CD4-positive, alpha-beta T cell (primary cell): ENCODE results near the gene TEX19. TPM values are rescaled to one million over a fixed set of nuclear protein-coding genes. Genes with fewer than 3 reads are reported as not detected.

Source experiments
- ATAC-seq: fragments of 200-7000 bp; cut with Tn5 transposase; one replicate; pipeline ENCODE4 v1.10.0; 2022; ENCODE audit warnings: mild to moderate bottlenecking; ENCODE audit not compliant: poor library complexity
- CTCF ChIA-PET: fragments of 350-600 bp; sonication (Branson Sonifier 250); formaldehyde crosslinking; loops from one replicate; lab custom pipeline; 2021; ENCODE audit warnings: antibody characterized with exemption, inconsistent platforms; lab: Charles Lee
- POLR2A ChIA-PET: fragments of 350-600 bp; sonication (Branson Sonifier 250); formaldehyde crosslinking; loops from one replicate; lab custom pipeline; 2021; ENCODE audit warnings: antibody characterized with exemption, inconsistent platforms; lab: Charles Lee
- DNase-seq, 14 experiments: peaks; one replicate each; pipeline ENCODE4 v3.0.0-alpha.2; 2013 to 2020; ENCODE audit warnings: mixed read lengths in 2 of 14
- H3K27ac ChIP-seq, 2 donors: one replicate each; pipeline versions ENCODE4 v1.5.1 to v1.7.0; 2013; ENCODE audit warnings: low read length in 2 of 2, low read depth in 1 of 2, mild to moderate bottlenecking in 1 of 2
- H3K27me3 ChIP-seq, 2 experiments: 1 replicate in 1 of 2; 2 replicates in 1 of 2; pipeline versions ENCODE4 v1.6.1 to v1.7.0; 2013; ENCODE audit warnings: low read length in 2 of 2, control low read depth in 1 of 2, mild to moderate bottlenecking in 1 of 2, moderate library complexity in 1 of 2; ENCODE audit not compliant: insufficient read depth in 2 of 2, control insufficient read depth in 1 of 2
- H3K36me3 ChIP-seq: one replicate; pipeline ENCODE4 v1.6.1; 2013; ENCODE audit warnings: low read length, control low read depth; ENCODE audit not compliant: insufficient read depth
- H3K4me1 ChIP-seq: one replicate; pipeline ENCODE4 v1.6.1; 2013; ENCODE audit warnings: low read length, control low read depth; ENCODE audit not compliant: insufficient read depth
- H3K4me3 ChIP-seq: one replicate; pipeline ENCODE4 v1.5.1; 2013; ENCODE audit warnings: mild to moderate bottlenecking, low read length, moderate library complexity
- H3K9me3 ChIP-seq, 2 experiments: 1 replicate in 1 of 2; 2 replicates in 1 of 2; pipeline versions ENCODE4 v1.6.1 to v1.7.0; 2013; ENCODE audit warnings: low read length in 2 of 2, mild to moderate bottlenecking in 2 of 2, control low read depth in 1 of 2, moderate library complexity in 1 of 2; ENCODE audit not compliant: control insufficient read depth in 1 of 2, insufficient read depth in 1 of 2
- H3K27ac Mint-ChIP-seq: one replicate; pipeline ENCODE4 v1.8.0; 2020; ENCODE audit warnings: mixed read lengths
- H3K27me3 Mint-ChIP-seq: one replicate; pipeline ENCODE4 v1.8.0; 2021; ENCODE audit warnings: mixed read lengths
- H3K36me3 Mint-ChIP-seq: one replicate; pipeline ENCODE4 v1.8.0; 2021; ENCODE audit warnings: low read depth, mixed read lengths
- H3K4me1 Mint-ChIP-seq: one replicate; pipeline ENCODE4 v1.8.0; 2021; ENCODE audit warnings: low read depth, mixed read lengths
- H3K4me3 Mint-ChIP-seq: one replicate; pipeline ENCODE4 v1.8.0; 2020; ENCODE audit warnings: mild to moderate bottlenecking, mixed read lengths
- H3K9me3 Mint-ChIP-seq: one replicate; pipeline ENCODE4 v1.8.0; 2020; ENCODE audit warnings: mixed read lengths
- intact Hi-C, 2 experiments: fragments of 100-400 bp; cut with DNase I in 1 of 2; cut with micrococcal nuclease in 1 of 2; formaldehyde crosslinking; loops; one replicate each; pipeline versions ENCODE4 v1.15.1 to v1.9.0; 2023 to 2025; cut with DNase I, micrococcal nuclease
- total RNA-seq, 174 experiments: library from RNA in 2 of 174; stranded (reverse) in 2 of 174; gene quantifications; one replicate each; pipeline ENCODE4 v1.2.3 and lab custom pipeline; 2021 to 2026
- TF ChIP-seq, protein P1 (sequence below): fragments of 200-600 bp; IDR thresholded peaks from one replicate; pipeline ENCODE4 v1.8.0; 2022; ENCODE audit warnings: antibody characterized with exemption, mild to moderate bottlenecking

Gene TEX19
- total RNA-seq, 2 experiments from 2014 or later: not detected

DNA sequence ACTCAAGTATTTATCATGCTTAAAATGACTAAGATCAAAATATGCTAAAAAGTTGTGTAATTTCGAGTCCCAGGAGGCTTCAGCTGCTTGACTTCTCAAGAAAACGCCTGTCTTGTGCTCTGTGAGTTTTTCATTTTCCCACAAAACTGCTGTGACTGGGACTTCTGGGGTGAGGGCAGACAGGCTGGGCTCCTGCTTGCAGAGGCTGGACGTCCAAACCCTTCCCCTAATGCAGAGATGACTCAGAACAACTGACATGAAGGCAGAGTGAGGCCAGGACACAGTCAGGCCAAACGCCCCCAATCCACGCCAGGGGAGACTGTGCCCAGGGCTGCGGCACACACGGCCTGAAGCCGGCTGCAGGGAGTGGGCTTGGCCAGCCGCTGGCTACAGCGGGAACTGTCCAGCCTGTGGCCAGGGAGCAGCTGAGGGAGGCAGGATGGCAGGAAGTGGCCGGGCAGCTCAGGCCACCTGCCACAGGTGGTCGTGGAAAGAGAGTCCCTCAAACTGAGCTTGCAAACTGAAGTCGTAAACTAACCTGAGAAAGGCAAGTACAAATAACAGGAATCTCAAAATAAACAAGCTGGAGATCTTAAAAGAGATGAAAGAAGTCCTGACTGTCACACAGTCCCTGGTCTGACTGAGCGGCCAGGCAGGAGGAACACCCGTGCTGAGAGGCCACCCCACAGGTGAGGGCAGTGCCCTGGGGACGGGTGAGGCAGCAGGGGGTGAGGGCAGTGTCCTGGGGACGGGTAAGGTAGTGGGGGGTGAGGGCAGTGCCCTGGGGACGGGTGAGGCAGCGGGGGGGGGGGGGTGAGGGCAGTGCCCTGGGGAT lies 37.8 kb downstream of the TEX19 start:
- DNase-seq: no peak
- peaks cover 20% of the 10 kb centered on the region for H3K4me1 ChIP-seq
- intact Hi-C loops: no loop called here
- peaks cover 50% of the 10 kb centered on the region for H3K36me3 Mint-ChIP-seq
- no peaks in the 10 kb centered on the region for H3K27me3 Mint-ChIP-seq
- H3K4me3 ChIP-seq: no peak overlapping the region
- no peak for ATAC-seq
- TF ChIP-seq, protein P1, sequence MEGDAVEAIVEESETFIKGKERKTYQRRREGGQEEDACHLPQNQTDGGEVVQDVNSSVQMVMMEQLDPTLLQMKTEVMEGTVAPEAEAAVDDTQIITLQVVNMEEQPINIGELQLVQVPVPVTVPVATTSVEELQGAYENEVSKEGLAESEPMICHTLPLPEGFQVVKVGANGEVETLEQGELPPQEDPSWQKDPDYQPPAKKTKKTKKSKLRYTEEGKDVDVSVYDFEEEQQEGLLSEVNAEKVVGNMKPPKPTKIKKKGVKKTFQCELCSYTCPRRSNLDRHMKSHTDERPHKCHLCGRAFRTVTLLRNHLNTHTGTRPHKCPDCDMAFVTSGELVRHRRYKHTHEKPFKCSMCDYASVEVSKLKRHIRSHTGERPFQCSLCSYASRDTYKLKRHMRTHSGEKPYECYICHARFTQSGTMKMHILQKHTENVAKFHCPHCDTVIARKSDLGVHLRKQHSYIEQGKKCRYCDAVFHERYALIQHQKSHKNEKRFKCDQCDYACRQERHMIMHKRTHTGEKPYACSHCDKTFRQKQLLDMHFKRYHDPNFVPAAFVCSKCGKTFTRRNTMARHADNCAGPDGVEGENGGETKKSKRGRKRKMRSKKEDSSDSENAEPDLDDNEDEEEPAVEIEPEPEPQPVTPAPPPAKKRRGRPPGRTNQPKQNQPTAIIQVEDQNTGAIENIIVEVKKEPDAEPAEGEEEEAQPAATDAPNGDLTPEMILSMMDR: no peak
- H3K36me3 ChIP-seq: peaks cover 13% of the 10 kb centered on the region
- no peak overlapping the region for H3K27ac ChIP-seq
- no peak overlapping the region for H3K27ac Mint-ChIP-seq
- CTCF ChIA-PET: no interaction called here
- H3K9me3 Mint-ChIP-seq: no peaks in the 10 kb centered on the region
- H3K27me3 ChIP-seq: no peaks in the 10 kb centered on the region
- no peak overlapping the region for H3K4me3 Mint-ChIP-seq
- H3K4me1 Mint-ChIP-seq: peaks cover 13% of the 10 kb centered on the region
- no peaks in the 10 kb centered on the region for H3K9me3 ChIP-seq
- POLR2A ChIA-PET: no interaction called here

DNA sequence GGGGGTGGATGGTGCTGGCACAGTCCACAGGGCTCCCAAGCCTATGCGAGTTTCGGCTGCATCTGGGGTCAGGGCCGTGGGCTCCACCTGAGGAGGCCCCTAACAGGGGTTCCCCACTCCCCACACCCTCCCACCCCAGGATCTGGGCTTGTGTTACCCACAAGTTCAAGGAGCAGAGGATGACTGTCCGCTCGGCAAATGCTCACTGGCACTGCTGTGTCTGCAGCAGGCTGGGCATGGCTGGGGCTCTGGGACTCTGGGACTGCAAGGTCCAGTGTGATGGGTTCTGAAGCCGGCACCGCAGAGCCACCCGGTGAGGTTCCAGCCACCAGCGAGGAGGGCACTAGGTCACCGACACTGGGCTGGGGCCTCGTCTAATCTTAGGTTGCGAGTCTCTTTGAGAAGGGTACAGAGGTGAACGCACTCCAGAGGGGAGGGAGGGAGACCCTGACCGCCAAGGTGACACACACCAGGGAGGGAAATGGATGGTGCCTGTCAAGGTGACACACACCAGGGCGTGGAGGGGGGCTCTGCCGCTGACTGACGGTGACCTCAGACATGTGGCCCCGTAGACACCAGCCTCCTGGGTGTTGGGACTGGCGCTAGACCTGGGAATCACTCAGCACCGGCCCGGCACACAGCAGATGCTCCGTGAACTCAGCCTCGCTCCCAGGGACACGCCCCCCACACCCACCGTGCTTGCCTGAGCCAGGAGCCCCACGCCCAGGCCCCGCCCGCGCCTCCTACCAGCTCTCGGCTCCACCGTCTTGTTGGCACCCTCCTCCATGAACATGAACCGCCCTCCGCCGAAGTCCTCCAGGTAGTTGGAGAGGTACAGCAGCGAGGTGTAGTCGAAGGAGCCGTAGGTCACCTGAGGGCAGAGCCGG lies 38.6 kb downstream of the TEX19 start:
- H3K9me3 ChIP-seq: no peaks in the 10 kb centered on the region
- TF ChIP-seq, protein P1: no peak
- DNase-seq (no peak), ATAC-seq (no peak)
- Mint-ChIP-seq H3K27me3 (no peaks in the 10 kb centered on the region), H3K4me1 (peaks cover 14% of the 10 kb centered on the region), H3K4me3 (no peak overlapping the region), H3K9me3 (no peaks in the 10 kb centered on the region), H3K27ac (no peak overlapping the region), H3K36me3 (peaks cover 45% of the 10 kb centered on the region)
- H3K27me3 ChIP-seq: no peaks in the 10 kb centered on the region
- no peak overlapping the region for H3K27ac ChIP-seq
- POLR2A ChIA-PET: no interaction called here
- intact Hi-C loops: no loop called here
- no peak overlapping the region for H3K4me3 ChIP-seq
- CTCF ChIA-PET: no interaction called here
- peaks cover 21% of the 10 kb centered on the region for H3K4me1 ChIP-seq
- H3K36me3 ChIP-seq: peaks cover 15% of the 10 kb centered on the region

DNA sequence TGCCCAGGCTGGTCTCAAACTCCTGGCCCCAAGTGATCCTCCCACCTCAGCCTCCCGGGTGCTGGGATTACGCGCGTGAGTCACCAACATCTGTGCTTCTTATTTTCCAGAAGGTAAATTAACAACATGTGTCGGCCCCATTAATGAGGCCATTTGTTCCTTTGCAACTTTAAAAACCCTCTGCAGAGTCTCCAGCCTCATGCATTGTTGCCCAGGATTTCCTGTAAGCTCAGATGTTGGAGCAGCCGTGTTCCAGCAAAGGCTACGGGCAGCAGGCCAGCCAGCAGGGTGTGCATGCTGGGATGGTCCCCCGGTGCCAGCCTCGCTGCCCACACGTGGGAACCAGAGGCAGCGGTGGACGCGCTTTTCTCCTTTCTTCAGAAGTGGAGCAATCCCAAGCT lies 40.0 kb downstream of the TEX19 start:
- Mint-ChIP-seq H3K4me3 (no peak overlapping the region), H3K36me3 (peaks cover 39% of the 10 kb centered on the region), H3K27ac (no peak overlapping the region), H3K9me3 (no peaks in the 10 kb centered on the region), H3K4me1 (peaks cover 17% of the 10 kb centered on the region), H3K27me3 (no peaks in the 10 kb centered on the region)
- DNase-seq: no peak
- peaks cover 21% of the 10 kb centered on the region for H3K4me1 ChIP-seq
- ATAC-seq: no peak
- H3K9me3 ChIP-seq: no peaks in the 10 kb centered on the region
- no peaks in the 10 kb centered on the region for H3K27me3 ChIP-seq
- CTCF ChIA-PET: no interaction called here
- H3K36me3 ChIP-seq: peaks cover 18% of the 10 kb centered on the region
- no peak overlapping the region for H3K27ac ChIP-seq
- intact Hi-C loops: no loop called here
- POLR2A ChIA-PET: no interaction called here
- TF ChIP-seq, protein P1: no peak
- no peak overlapping the region for H3K4me3 ChIP-seq
